K562 (cell line): Measurements from ENCODE around the gene MRFAP1. TPM values are rescaled to one million over a fixed set of nuclear protein-coding genes. Genes with fewer than 3 reads are reported as not detected.

Experiments used
- BCLAF1 ChIP-seq, 2 experiments: fragments of 450-650 bp in 1 of 2; IDR thresholded peaks; 2 replicates each; pipeline ENCODE4 v1.6.1; 2011 to 2017; ENCODE audit warnings: low read depth in 2 of 2, antibody characterized with exemption in 1 of 2, borderline replicate concordance in 1 of 2, low read length in 1 of 2, mild to moderate bottlenecking in 1 of 2, mixed read lengths in 1 of 2; ENCODE audit not compliant: control insufficient read depth in 1 of 2
- CUX1 ChIP-seq: fragments of 200-800 bp; sonication (Bioruptor generic); IDR thresholded peaks from 2 replicates; pipeline ENCODE4 v1.6.1; 2016; ENCODE audit warnings: missing genetic modification characterization, missing compliant biosample characterization
- DDX20 ChIP-seq: fragments of 450-650 bp; IDR thresholded peaks from 2 replicates; pipeline ENCODE4 v1.6.1; 2016; ENCODE audit warnings: missing genetic modification characterization, low read depth, mild to moderate bottlenecking, missing compliant biosample characterization, moderate library complexity
- ELF4 ChIP-seq: fragments of 450-650 bp; formaldehyde crosslinking; IDR thresholded peaks from 2 replicates; pipeline ENCODE4 v1.4.0; 2022; ENCODE audit warnings: missing genetic modification characterization
- KDM5B ChIP-seq: fragments of 200-600 bp; sonication (generic); IDR thresholded peaks from 2 replicates; pipeline ENCODE4 v1.6.1; 2012; ENCODE audit warnings: low read depth, mild to moderate bottlenecking, moderate library complexity, low read length, control low read depth, inconsistent platforms; ENCODE audit not compliant: insufficient replicate concordance
- L3MBTL2 ChIP-seq: fragments of 450-650 bp; IDR thresholded peaks from 2 replicates; pipeline ENCODE4 v1.6.1; 2016; ENCODE audit warnings: mild to moderate bottlenecking, moderate library complexity
- PHTF2 ChIP-seq: fragments of 250-450 bp; sonication (Bioruptor Pico); IDR thresholded peaks from 2 replicates; pipeline ENCODE4 v1.5.0; 2021; ENCODE audit warnings: mild to moderate bottlenecking
- RBM22 ChIP-seq: fragments of 200-400 bp; formaldehyde crosslinking; IDR thresholded peaks from 2 replicates; pipeline ENCODE4 v1.6.1; 2018; ENCODE audit warnings: low read length, low read depth; ENCODE audit not compliant: poor library complexity, severe bottlenecking
- WHSC1 ChIP-seq: IDR thresholded peaks from one replicate; pipeline ENCODE4 v1.6.1; 2012; ENCODE audit warnings: low read length, control low read depth, inconsistent platforms
- ZBTB7A ChIP-seq: IDR thresholded peaks from 2 replicates; pipeline ENCODE4 v1.6.1; 2011; ENCODE audit warnings: low read depth, mild to moderate bottlenecking, low read length, moderate library complexity, borderline replicate concordance; ENCODE audit not compliant: control insufficient read depth
- ZFP1 ChIP-seq: fragments of 450-650 bp; formaldehyde crosslinking; IDR thresholded peaks from 2 replicates; pipeline ENCODE4 v1.4.0; 2020; ENCODE audit warnings: mild to moderate bottlenecking, mixed read lengths
- ZNF431 ChIP-seq: sonication (generic); formaldehyde crosslinking; IDR thresholded peaks from 2 replicates; pipeline ENCODE4 v1.8.0; 2022; ENCODE audit warnings: mild to moderate bottlenecking, missing genetic modification reagents
- ZNF561 ChIP-seq: fragments of 450-650 bp; formaldehyde crosslinking; conservative IDR thresholded peaks from 2 replicates; pipeline ENCODE4 v1.4.0; 2020; ENCODE audit warnings: mild to moderate bottlenecking, moderate library complexity
- ZNF76 ChIP-seq: fragments of 250-450 bp; sonication (Bioruptor Pico); IDR thresholded peaks from 2 replicates; pipeline ENCODE4 v1.4.0; 2020; ENCODE audit warnings: mild to moderate bottlenecking, moderate library complexity, borderline replicate concordance
- polyA plus RNA-seq, 8 experiments: library from polyadenylated mRNA; depleted of rRNA in 4 of 8; stranded (reverse) in 5 of 8; unstranded in 3 of 8; fragments of >200 nt; fragmentation: Nextera tagmentation in 2 of 8; fragmentation: Illumina TruSeq in 1 of 8; extraction: Ambion mirVana in 2 of 8; extraction: Trizol in 1 of 8; gene quantifications; 2 replicates each; pipeline versions ENCODE4 v1.2.1 to v1.2.3, GENCODE V29; 2011 to 2014; ENCODE audit warnings: inconsistent platforms in 1 of 8, missing spikeins in 1 of 8
- total RNA-seq, 7 experiments: library from RNA; depleted of rRNA in 6 of 7; stranded (reverse); fragments of >200 nt in 6 of 7; fragmentation: Illumina TruSeq in 2 of 7; extraction: Trizol in 2 of 7; gene quantifications; 2 replicates each; pipeline versions ENCODE4 v1.2.1 to v1.2.3, GENCODE V29; 2011 to 2021; ENCODE audit warnings: low replicate concordance in 1 of 7
- TF ChIP-seq, protein P1 (sequence below), 2 experiments: fragments of 450-650 bp in 1 of 2; sonication (generic) in 1 of 2; formaldehyde crosslinking; conservative IDR thresholded peaks; 2 replicates each; pipeline versions ENCODE4 v1.4.0 to v1.8.1; 2020 to 2022; ENCODE audit warnings: mild to moderate bottlenecking in 1 of 2, missing genetic modification reagents in 1 of 2
- TF ChIP-seq, protein P2 (sequence below): fragments of 250-450 bp; sonication (Bioruptor Pico); IDR thresholded peaks from 2 replicates; pipeline ENCODE4 v1.5.0; 2021

MRFAP1 gene
- total and polyA plus RNA-seq, 9 of the 15 experiments (the other 6 are each of a cell fraction or from before 2014, with no cell fraction given): 46.0 to 270 (median 151) TPM

- TF ChIP-seq ZBTB7A (no peak), ELF4 (CRISPR knock-in tag) (no peak; the same call in 1 of the 2 replicates), ZNF76 (CRISPR knock-in tag) (no peak), L3MBTL2 (peak; percentile 99), BCLAF1 (IDR thresholded peaks at IDR 0.05; ENCODE audit: borderline replicate concordance in 1 of 2, control insufficient read depth in 1 of 2, low read depth in 2 of 2, low read length in 1 of 2) (no peak), KDM5B (peak; percentile 88), RBM22 (no peak), WHSC1 (no peak), DDX20 (tag) (no peak), ZFP1 (CRISPR knock-in tag) (0 out of 2 replicates have a peak, but pooled peaks have one; percentile 24), PHTF2 (no peak), CUX1 (CRISPR knock-in tag) (no peak), ZNF561 (CRISPR knock-in tag) (no peak), ZNF431 (CRISPR knock-in tag) (peak; percentile 46; the same call in 1 of the 2 replicates)
- TF ChIP-seq, protein P1, sequence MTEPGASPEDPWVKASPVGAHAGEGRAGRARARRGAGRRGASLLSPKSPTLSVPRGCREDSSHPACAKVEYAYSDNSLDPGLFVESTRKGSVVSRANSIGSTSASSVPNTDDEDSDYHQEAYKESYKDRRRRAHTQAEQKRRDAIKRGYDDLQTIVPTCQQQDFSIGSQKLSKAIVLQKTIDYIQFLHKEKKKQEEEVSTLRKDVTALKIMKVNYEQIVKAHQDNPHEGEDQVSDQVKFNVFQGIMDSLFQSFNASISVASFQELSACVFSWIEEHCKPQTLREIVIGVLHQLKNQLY (CRISPR knock-in tag; conservative IDR thresholded peaks at IDR 0.05): peak in 1 of 2 experiments; percentile 74; a peak in 1 of 4 replicates
- TF ChIP-seq, protein P2, sequence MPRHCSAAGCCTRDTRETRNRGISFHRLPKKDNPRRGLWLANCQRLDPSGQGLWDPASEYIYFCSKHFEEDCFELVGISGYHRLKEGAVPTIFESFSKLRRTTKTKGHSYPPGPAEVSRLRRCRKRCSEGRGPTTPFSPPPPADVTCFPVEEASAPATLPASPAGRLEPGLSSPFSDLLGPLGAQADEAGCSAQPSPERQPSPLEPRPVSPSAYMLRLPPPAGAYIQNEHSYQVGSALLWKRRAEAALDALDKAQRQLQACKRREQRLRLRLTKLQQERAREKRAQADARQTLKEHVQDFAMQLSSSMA (CRISPR knock-in tag): 0 out of 2 replicates have a peak, but pooled peaks have one; percentile 38
These were observed at the start of gene MRFAP1 (continued) for GRCh38 chr4:6640292-6641163.
